Measurements from ENCODE around the gene ARHGEF40. TPM values are rescaled to one million over a fixed set of nuclear protein-coding genes. Genes with fewer than 3 reads are reported as not detected.

ARHGEF40 gene
- total RNA-seq, 2 experiments from 2014 or later = 0.11 to 0.48 TPM

DNA sequence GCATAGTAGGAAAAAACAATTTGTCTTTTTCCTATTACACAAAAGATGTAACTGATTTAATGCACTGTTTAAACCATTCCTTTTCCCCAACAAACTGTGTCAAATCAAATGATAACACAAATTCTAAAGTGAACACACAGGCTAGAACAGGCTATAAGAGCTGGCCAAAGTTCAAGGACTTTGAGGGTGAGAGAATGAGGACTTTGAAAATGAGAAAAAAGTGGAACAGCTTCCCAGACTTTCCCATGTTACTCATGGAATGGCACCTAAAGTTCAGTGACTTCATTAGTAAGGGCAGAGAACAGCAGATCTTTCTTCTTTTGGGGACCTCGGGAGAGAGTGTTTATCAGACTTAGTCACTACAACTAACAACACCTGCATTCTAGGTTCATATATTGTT, 53.3 kb downstream of the ARHGEF40 start:
- CTCF ChIA-PET = no interaction called here

DNA sequence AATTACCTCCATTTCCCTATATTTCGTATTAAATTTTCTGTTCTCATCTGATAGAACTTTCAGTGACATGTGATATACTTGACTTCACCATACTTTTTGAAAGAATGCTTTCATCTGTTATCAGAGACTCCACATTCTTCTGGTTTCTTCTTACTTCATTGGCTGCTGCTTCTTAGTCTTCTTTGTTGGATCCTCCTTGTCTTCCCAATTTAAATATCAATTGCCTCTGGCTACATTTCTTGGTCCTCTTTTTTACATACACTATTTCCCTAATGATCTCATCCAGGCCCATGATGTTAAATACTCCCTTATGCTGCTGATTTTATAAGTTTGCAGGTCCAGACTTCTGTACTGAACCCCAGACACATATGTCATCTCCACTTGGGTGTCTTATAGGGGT, 63.8 kb downstream of the ARHGEF40 start:
- ChIA-PET POLR2A (no interaction called here), CTCF (no interaction called here)

More for the DNA sequence above, 53.3 kb downstream of the ARHGEF40 start:
- POLR2A ChIA-PET = no interaction called here

DNA sequence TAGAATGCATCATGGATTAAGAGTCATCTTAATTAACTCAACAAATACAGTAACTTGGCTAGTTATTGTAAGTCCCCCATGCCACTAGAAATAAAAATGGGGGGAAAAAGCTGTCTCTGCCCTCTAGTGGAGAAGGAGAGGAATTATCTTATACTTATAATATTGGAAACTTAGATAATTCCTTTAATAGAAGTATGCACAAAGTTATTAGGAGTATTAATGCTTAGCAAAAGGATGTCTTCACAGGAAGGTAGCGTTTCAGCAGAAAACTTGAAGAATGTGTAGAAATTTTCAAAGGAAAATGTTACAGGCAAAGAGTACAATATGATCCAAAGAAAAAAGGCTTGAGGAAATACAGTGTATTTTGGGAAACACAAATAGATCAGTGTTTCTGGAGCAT, 65.9 kb downstream of the ARHGEF40 start:
- CTCF ChIA-PET = interaction anchor here (0.6 to 1.1 kb wide), 5 partner anchors 9 to 420 kb away, joined by 3 to 4 read pairs (median 3); no protein-coding TSS in a partner anchor
- POLR2A ChIA-PET = no interaction called here

Other genes with a start within 250 kb of the ARHGEF40 start
- gene RNASE3, start 178.9 kb upstream of the ARHGEF40 start, total RNA-seq = not detected
- gene RNASE2, start 114.8 kb upstream of the ARHGEF40 start, total RNA-seq = not detected
- 100 to 1,000 TPM; 105 to 106 TPM for gene METTL17, start 80.3 kb upstream of the ARHGEF40 start, total RNA-seq
- under 1 TPM in 1 of 2 experiments, not detected in 1; 0.34 TPM for gene SLC39A2, start 71.0 kb upstream of the ARHGEF40 start, total RNA-seq
- gene NDRG2, start 45.2 kb upstream of the ARHGEF40 start, total RNA-seq = 1 to 10 TPM; 4.0 to 4.5 TPM
- gene TPPP2, start 40.1 kb upstream of the ARHGEF40 start, total RNA-seq = not detected
- not detected for gene RNASE13, start 35.5 kb upstream of the ARHGEF40 start, total RNA-seq
- not detected for gene RNASE7, start 27.9 kb upstream of the ARHGEF40 start, total RNA-seq
- gene RNASE8, start 12.5 kb upstream of the ARHGEF40 start, total RNA-seq = not detected
- 1 to 10 TPM; 7.1 to 9.3 TPM for gene ZNF219, start 28.4 kb downstream of the ARHGEF40 start, total RNA-seq
- under 1 TPM in 1 of 2 experiments, not detected in 1; 0.13 TPM for gene TMEM253, start 30.8 kb downstream of the ARHGEF40 start, total RNA-seq
- gene OR5AU1, start 85.8 kb downstream of the ARHGEF40 start, total RNA-seq = not detected
- gene HNRNPC, start 199.1 kb downstream of the ARHGEF40 start, total RNA-seq = 1,000 to 10,000 TPM; 1,162 to 1,180 TPM
- gene RPGRIP1, start 209.8 kb downstream of the ARHGEF40 start, total RNA-seq = not detected

Data from activated CD8-positive, alpha-beta memory T cell treated with anti-CD3 and anti-CD28 coated beads for 36 hours (primary cell).